Trophoblast cell (in vitro differentiated cells and primary cell): ENCODE measurements around the gene ASTN2.

Experiments
- DNase-seq, 2 donors: peaks; one replicate each; pipeline ENCODE4 v3.0.0-alpha.2; 2016
- H2AFZ ChIP-seq: 2 replicates; pipeline ENCODE4 v1.6.1; 2013; ENCODE audit warnings: low read length, moderate library complexity, mild to moderate bottlenecking; ENCODE audit not compliant: insufficient read depth, poor library complexity
- H2AK5ac ChIP-seq: 2 replicates; pipeline ENCODE4 v1.6.1; 2013; ENCODE audit warnings: mild to moderate bottlenecking, low read length
- H2BK120ac ChIP-seq: 2 replicates; pipeline ENCODE4 v1.6.1; 2013; ENCODE audit warnings: low read length, mild to moderate bottlenecking, moderate library complexity; ENCODE audit not compliant: insufficient read depth, poor library complexity
- H2BK12ac ChIP-seq: 2 replicates; pipeline ENCODE4 v1.6.1; 2013; ENCODE audit warnings: mild to moderate bottlenecking, low read length, moderate library complexity
- H2BK5ac ChIP-seq: 2 replicates; pipeline ENCODE4 v1.6.1; 2013; ENCODE audit warnings: low read length, low read depth, moderate library complexity, mild to moderate bottlenecking; ENCODE audit not compliant: poor library complexity
- H3K14ac ChIP-seq: 2 replicates; pipeline ENCODE4 v1.6.1; 2013; ENCODE audit warnings: mild to moderate bottlenecking, low read length
- H3K18ac ChIP-seq: 2 replicates; pipeline ENCODE4 v1.6.1; 2013; ENCODE audit warnings: mild to moderate bottlenecking, low read length
- H3K23ac ChIP-seq: 2 replicates; pipeline ENCODE4 v1.6.1; 2013; ENCODE audit warnings: low read length
- H3K27ac ChIP-seq: 2 replicates; pipeline ENCODE4 v1.5.1; 2013; ENCODE audit warnings: low read depth, mild to moderate bottlenecking, inconsistent platforms, low read length, moderate library complexity
- H3K27me3 ChIP-seq: 2 replicates; pipeline ENCODE4 v1.6.1; 2013; ENCODE audit warnings: inconsistent platforms, mild to moderate bottlenecking, low read length, moderate library complexity; ENCODE audit not compliant: insufficient read depth
- H3K36me3 ChIP-seq, 2 experiments: 1 replicate in 1 of 2; 2 replicates in 1 of 2; pipeline ENCODE4 v1.6.1; 2013; ENCODE audit warnings: low read length in 2 of 2, mild to moderate bottlenecking in 2 of 2, moderate library complexity in 1 of 2; ENCODE audit not compliant: insufficient read depth in 2 of 2, control insufficient read depth in 1 of 2
- H3K4ac ChIP-seq: 2 replicates; pipeline ENCODE4 v1.6.1; 2013; ENCODE audit warnings: low read depth, mild to moderate bottlenecking, low read length, moderate library complexity
- H3K4me1 ChIP-seq, 2 experiments: 1 replicate in 1 of 2; 2 replicates in 1 of 2; pipeline ENCODE4 v1.6.1; 2013; ENCODE audit warnings: low read length in 2 of 2, mild to moderate bottlenecking in 2 of 2, moderate library complexity in 1 of 2; ENCODE audit not compliant: insufficient read depth in 2 of 2, control insufficient read depth in 1 of 2
- H3K4me2 ChIP-seq: 2 replicates; pipeline ENCODE4 v1.6.1; 2013; ENCODE audit warnings: inconsistent platforms, mild to moderate bottlenecking, low read length, moderate library complexity
- H3K4me3 ChIP-seq: 2 replicates; pipeline ENCODE4 v1.5.1; 2013; ENCODE audit warnings: mild to moderate bottlenecking, low read depth, low read length, inconsistent platforms
- H3K79me1 ChIP-seq: one replicate; pipeline ENCODE4 v1.6.1; 2013; ENCODE audit warnings: low read length
- H3K79me2 ChIP-seq: 2 replicates; pipeline ENCODE4 v1.6.1; 2013; ENCODE audit warnings: low read length, mild to moderate bottlenecking; ENCODE audit not compliant: control insufficient read depth, insufficient read depth, poor library complexity
- H3K9ac ChIP-seq: 2 replicates; pipeline ENCODE4 v1.6.1; 2013; ENCODE audit warnings: mild to moderate bottlenecking, low read length
- H3K9me3 ChIP-seq: 2 replicates; pipeline ENCODE4 v1.6.1; 2013; ENCODE audit warnings: low read depth, mild to moderate bottlenecking, control low read depth, inconsistent platforms, low read length; ENCODE audit not compliant: insufficient read depth
- H4K12ac ChIP-seq: 2 replicates; pipeline ENCODE4 v1.6.1; 2013; ENCODE audit warnings: low read depth, mild to moderate bottlenecking, low read length, moderate library complexity
- H4K8ac ChIP-seq: 2 replicates; pipeline ENCODE4 v1.6.1; 2013; ENCODE audit warnings: low read depth, mild to moderate bottlenecking, low read length, moderate library complexity
- H4K91ac ChIP-seq: one replicate; pipeline ENCODE4 v1.6.1; 2013; ENCODE audit warnings: low read depth, mild to moderate bottlenecking, low read length, moderate library complexity
- WGBS: extraction: QIAGEN DNeasy Blood & Tissue Kit; methylation state at CpG from one replicate; pipeline ENCODE4 v1.1.7; 2013; ENCODE audit warnings: missing lambda C conversion rate; ENCODE audit not compliant: insufficient read length, insufficient coverage; ENCODE audit errors: extremely low coverage; 5-methylcytosine and 5-hydroxymethylcytosine counted together

ASTN2 gene

DNA sequence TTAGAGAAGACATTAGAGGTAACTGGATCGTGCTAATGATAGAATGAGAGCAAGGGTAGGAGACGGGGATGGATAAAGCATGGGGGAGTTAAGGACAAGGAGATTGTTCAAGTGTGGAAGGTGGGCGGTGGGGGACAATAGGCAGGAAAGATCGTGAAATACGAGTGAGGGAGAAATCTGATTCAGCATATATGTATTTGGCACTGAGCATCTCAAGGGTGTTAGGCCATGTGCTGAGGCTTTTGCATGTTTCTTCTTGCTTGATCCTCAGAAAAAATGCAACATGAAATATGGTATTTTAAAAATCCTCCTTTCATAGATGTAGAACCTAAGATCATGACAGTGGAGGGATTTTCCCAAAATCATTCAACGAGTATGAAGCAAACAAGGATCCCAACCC lies 1020.8 kb downstream of the ASTN2 start:
- no peak overlapping the region for H3K18ac ChIP-seq
- no peaks in the 10 kb centered on the region for H3K79me2 ChIP-seq
- no peak overlapping the region for H3K4me3 ChIP-seq
- no peak overlapping the region for H2AK5ac ChIP-seq
- no peak overlapping the region for H3K14ac ChIP-seq
- peaks cover 0 to 14% of the 10 kb centered on the region in 2 experiments for H3K36me3 ChIP-seq
- no peak overlapping the region for H2AFZ ChIP-seq
- H4K12ac ChIP-seq, result no peak overlapping the region
- no peak overlapping the region for H3K4ac ChIP-seq
- no peaks in the 10 kb centered on the region for H3K27me3 ChIP-seq
- no peak overlapping the region for H4K8ac ChIP-seq
- H3K4me1 ChIP-seq, result peaks cover 7 to 8% of the 10 kb centered on the region in 2 experiments
- H3K27ac ChIP-seq, result no peak overlapping the region
- H3K4me2 ChIP-seq, result no peak overlapping the region
- no peak overlapping the region for H2BK5ac ChIP-seq
- 100% methylated on average over 3 of the region's 6 CpGs for WGBS
- H2BK12ac ChIP-seq, result no peak overlapping the region
- peaks cover 2% of the 10 kb centered on the region for H3K9me3 ChIP-seq
- peak in 1 of 2 donors; percentile 60 for DNase-seq
- no peak overlapping the region for H4K91ac ChIP-seq
- H3K9ac ChIP-seq, result no peak overlapping the region
- H3K23ac ChIP-seq, result no peak overlapping the region
- no peaks in the 10 kb centered on the region for H3K79me1 ChIP-seq
- H2BK120ac ChIP-seq, result no peak overlapping the region

DNA sequence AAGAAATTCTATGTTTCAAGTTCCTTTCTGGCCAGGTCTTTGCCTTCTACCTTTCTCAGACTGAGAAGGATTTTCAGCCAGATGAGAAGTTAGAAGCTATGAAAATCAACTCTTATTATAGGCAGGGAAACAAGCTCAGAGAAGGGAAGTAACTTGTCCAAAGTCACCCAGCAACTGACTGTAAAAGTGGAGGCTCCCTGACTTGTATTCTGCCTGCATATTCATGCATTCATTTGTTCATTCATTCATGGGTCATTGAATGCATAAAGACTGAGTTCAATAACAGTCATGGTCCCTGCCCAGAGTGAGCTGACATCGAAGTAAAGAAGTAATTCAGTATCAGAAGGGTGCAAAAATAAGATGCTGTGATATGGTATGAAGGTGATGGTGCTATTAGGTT lies 1021.7 kb downstream of the ASTN2 start:
- H3K23ac ChIP-seq, result no peak overlapping the region
- no peaks in the 10 kb centered on the region for H3K79me1 ChIP-seq
- H3K4me1 ChIP-seq, result peaks cover 7 to 8% of the 10 kb centered on the region in 2 experiments
- no peak overlapping the region for H3K27ac ChIP-seq
- H3K14ac ChIP-seq, result no peak overlapping the region
- no peak overlapping the region for H2BK5ac ChIP-seq
- H3K4me2 ChIP-seq, result no peak overlapping the region
- H2BK120ac ChIP-seq, result no peak overlapping the region
- peaks cover 0 to 14% of the 10 kb centered on the region in 2 experiments for H3K36me3 ChIP-seq
- no peak overlapping the region for H3K9ac ChIP-seq
- no peak overlapping the region for H4K91ac ChIP-seq
- no peak for DNase-seq
- H3K27me3 ChIP-seq, result no peaks in the 10 kb centered on the region
- H3K18ac ChIP-seq, result no peak overlapping the region
- H2AK5ac ChIP-seq, result no peak overlapping the region
- peaks cover 2% of the 10 kb centered on the region for H3K9me3 ChIP-seq
- no peak overlapping the region for H2BK12ac ChIP-seq
- H3K79me2 ChIP-seq, result no peaks in the 10 kb centered on the region
- no peak overlapping the region for H4K8ac ChIP-seq
- no peak overlapping the region for H4K12ac ChIP-seq
- WGBS, result no CpG with 5 or more reads among the region's 1 CpG
- H3K4ac ChIP-seq, result no peak overlapping the region
- no peak overlapping the region for H2AFZ ChIP-seq
- H3K4me3 ChIP-seq, result no peak overlapping the region

DNA sequence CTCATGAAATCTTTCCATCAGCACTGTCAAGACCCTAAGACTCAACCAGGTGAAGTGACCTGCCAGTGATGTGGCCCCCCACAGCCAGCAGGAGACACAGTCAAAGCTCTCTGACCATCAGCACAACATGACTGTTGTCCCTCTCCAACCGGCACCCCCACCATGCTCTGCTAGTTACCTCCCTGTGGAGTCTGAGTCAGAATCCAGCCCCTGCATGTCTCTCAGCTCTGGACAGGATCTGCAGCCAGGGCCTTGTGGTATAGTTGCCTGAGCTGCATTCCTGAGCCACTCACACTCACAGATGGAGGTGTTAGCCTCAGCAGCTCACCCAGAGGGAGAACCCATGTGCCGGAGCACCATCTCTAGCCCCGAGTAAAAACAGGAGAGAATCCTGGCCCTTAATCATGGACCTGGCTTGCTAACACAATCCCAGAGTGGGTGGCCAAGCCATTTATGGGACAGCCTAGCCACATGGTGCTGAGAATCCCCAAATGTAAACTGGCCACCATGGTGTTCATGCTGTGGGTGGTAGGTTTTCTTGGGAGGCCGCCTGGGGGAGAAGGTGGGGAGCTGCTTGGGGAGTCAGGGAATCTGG lies 1023.5 kb downstream of the ASTN2 start:
- Histone ChIP-seq H2BK12ac (peak overlapping the region; percentile 10), H3K23ac (no peak overlapping the region)
- no CpG with 5 or more reads among the region's 4 CpGs for WGBS

DNA sequence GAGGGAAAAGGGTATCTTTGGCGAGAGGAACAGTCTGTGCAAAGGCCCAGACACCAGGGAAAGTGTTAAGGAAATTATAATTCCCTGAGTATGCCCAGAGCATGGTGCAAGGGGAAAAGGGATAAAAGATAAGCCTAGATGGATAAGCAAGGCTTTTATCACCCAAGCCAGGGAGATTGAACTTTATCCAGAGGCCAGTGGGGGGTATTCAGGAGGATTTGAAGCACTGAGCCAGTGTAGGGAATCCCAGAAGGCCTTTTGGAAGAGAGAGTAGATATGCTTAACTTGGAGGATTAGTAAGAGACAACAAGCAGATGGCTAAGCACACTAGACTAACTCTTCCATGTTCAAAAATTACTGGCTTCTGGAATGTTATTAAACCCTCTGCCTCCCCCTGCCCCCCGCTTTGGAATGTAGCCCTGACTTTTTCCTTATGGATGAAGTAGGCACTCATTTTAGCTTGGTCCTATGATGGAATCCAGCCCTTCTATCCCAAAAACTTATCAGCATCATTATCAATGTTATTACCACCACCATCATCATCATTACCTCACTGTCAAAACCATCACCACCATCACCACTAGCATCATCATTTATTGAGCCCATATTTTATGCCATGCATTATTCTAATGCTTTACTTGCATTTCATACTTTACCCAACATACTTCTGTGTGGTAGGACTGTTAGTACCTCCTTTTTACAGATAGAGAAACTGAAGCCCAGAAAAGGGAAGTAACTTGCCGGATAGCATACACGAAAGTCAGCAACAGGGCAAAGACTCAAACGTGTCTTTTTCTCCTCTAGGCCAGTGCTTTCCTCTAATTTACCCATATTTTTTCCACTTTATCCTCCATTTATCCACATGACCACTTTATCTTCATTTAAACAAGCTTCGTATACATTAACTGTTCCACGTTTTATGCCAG lies 1024.3 kb downstream of the ASTN2 start:
- DNase-seq, result no peak
- H2AK5ac ChIP-seq, result no peak overlapping the region
- peaks cover 7 to 8% of the 10 kb centered on the region in 2 experiments for H3K4me1 ChIP-seq
- H2BK120ac ChIP-seq, result no peak overlapping the region
- H3K9ac ChIP-seq, result no peak overlapping the region
- H3K79me2 ChIP-seq, result no peaks in the 10 kb centered on the region
- H3K36me3 ChIP-seq, result peaks cover 0 to 5% of the 10 kb centered on the region in 2 experiments
- WGBS, result 100% methylated on average over 1 of the region's 7 CpGs
- H3K9me3 ChIP-seq, result peaks cover 2% of the 10 kb centered on the region
- no peak overlapping the region for H3K23ac ChIP-seq
- H2BK5ac ChIP-seq, result no peak overlapping the region
- no peak overlapping the region for H3K4me3 ChIP-seq
- H3K18ac ChIP-seq, result no peak overlapping the region
- H3K27ac ChIP-seq, result no peak overlapping the region
- no peak overlapping the region for H3K4me2 ChIP-seq
- H4K91ac ChIP-seq, result no peak overlapping the region
- no peak overlapping the region for H3K4ac ChIP-seq
- H2AFZ ChIP-seq, result no peak overlapping the region
- no peak overlapping the region for H2BK12ac ChIP-seq
- no peak overlapping the region for H4K8ac ChIP-seq
- H3K79me1 ChIP-seq, result no peaks in the 10 kb centered on the region
- no peaks in the 10 kb centered on the region for H3K27me3 ChIP-seq
- no peak overlapping the region for H3K14ac ChIP-seq
- no peak overlapping the region for H4K12ac ChIP-seq

More for the DNA sequence above, 1023.5 kb downstream of the ASTN2 start:
- no peak overlapping the region for H2AFZ ChIP-seq
- H4K91ac ChIP-seq, result no peak overlapping the region
- peak; percentile 36 to 44 for DNase-seq
- H2BK120ac ChIP-seq, result peak overlapping the region; percentile 33
- H4K8ac ChIP-seq, result no peak overlapping the region
- H3K18ac ChIP-seq, result no peak overlapping the region
- no peak overlapping the region for H2AK5ac ChIP-seq
- no peak overlapping the region for H3K14ac ChIP-seq
- H3K4me1 ChIP-seq, result peaks cover 7 to 8% of the 10 kb centered on the region in 2 experiments
- no peak overlapping the region for H3K9ac ChIP-seq
- peaks cover 2% of the 10 kb centered on the region for H3K9me3 ChIP-seq
- no peak overlapping the region for H3K4ac ChIP-seq
- H3K4me2 ChIP-seq, result no peak overlapping the region
- H3K79me2 ChIP-seq, result no peaks in the 10 kb centered on the region
- H2BK5ac ChIP-seq, result no peak overlapping the region
- no peaks in the 10 kb centered on the region for H3K79me1 ChIP-seq
- no peaks in the 10 kb centered on the region for H3K27me3 ChIP-seq
- no peak overlapping the region for H3K4me3 ChIP-seq
- H3K36me3 ChIP-seq, result peaks cover 0 to 8% of the 10 kb centered on the region in 2 experiments
- no peak overlapping the region for H4K12ac ChIP-seq
- H3K27ac ChIP-seq, result no peak overlapping the region
